Measurements from ENCODE around the gene MS4A5.
"Not testable (repeated sequence)": the region's sequence is repeated elsewhere in the genome, so short reads cannot be mapped to it uniquely, and the experiment has no call there.

The MS4A5 gene

GRCh38 chr11:60429272-60429671, at the start of gene MS4A5:
TSS of gene MS4A5 (plus strand) at chr11:60429572. CDS start at chr11:60429675, 103 bp downstream.
- no peak for DNase-seq (ENCODE audit: low spot score)

- DNase-seq (ENCODE audit: low spot score), result no peak
Measured at GRCh38 chr11:60389279-60389910, 40.0 kb upstream of the MS4A5 start.

GRCh38 chr11:60390419-60390818, 39.0 kb upstream of the MS4A5 start:
- DNase-seq (ENCODE audit: low spot score), result no peak

GRCh38 chr11:60392361-60392760, 37.0 kb upstream of the MS4A5 start:
- no peak for DNase-seq (ENCODE audit: low spot score)

- DNase-seq (ENCODE audit: low spot score), result no peak
Measured at GRCh38 chr11:60393016-60393415, 36.4 kb upstream of the MS4A5 start.

GRCh38 chr11:60394666-60395380, 34.5 kb upstream of the MS4A5 start:
- DNase-seq (ENCODE audit: low spot score), result no peak

GRCh38 chr11:60396382-60396781, 33.0 kb upstream of the MS4A5 start, which contains the start of gene MS4A14:
TSS of gene MS4A14 (plus strand) at chr11:60396459. CDS start at chr11:60396579, 120 bp downstream.
- DNase-seq (ENCODE audit: low spot score), result no peak

- DNase-seq (ENCODE audit: low spot score), result no peak
Measured at GRCh38 chr11:60396799-60397198, 32.6 kb upstream of the MS4A5 start.

GRCh38 chr11:60420015-60420414, 9.4 kb upstream of the MS4A5 start:
- DNase-seq (ENCODE audit: low spot score), result no peak

GRCh38 chr11:60422609-60423008, 6.8 kb upstream of the MS4A5 start:
- DNase-seq (ENCODE audit: low spot score), result no peak

GRCh38 chr11:60428517-60428916, 855 bp upstream of the MS4A5 start:
- DNase-seq (ENCODE audit: low spot score), result no peak

- DNase-seq (ENCODE audit: low spot score), result no peak
Measured at GRCh38 chr11:60431251-60431650, 1.9 kb downstream of the MS4A5 start.

GRCh38 chr11:60433401-60433800, 4.0 kb downstream of the MS4A5 start:
- no peak for DNase-seq (ENCODE audit: low spot score)

GRCh38 chr11:60447070-60447469, 17.7 kb downstream of the MS4A5 start:
- DNase-seq (ENCODE audit: low spot score), result no peak

- DNase-seq (ENCODE audit: low spot score), result no peak
Measured at GRCh38 chr11:60447846-60448245, 18.5 kb downstream of the MS4A5 start.

- not testable (repeated sequence) for DNase-seq (ENCODE audit: low spot score)
Measured at GRCh38 chr11:60451185-60451584, 21.8 kb downstream of the MS4A5 start.

GRCh38 chr11:60454212-60454611, 24.8 kb downstream of the MS4A5 start:
- no peak for DNase-seq (ENCODE audit: low spot score)

- no peak for DNase-seq (ENCODE audit: low spot score)
Measured at GRCh38 chr11:60455531-60456042, 26.2 kb downstream of the MS4A5 start, which contains the start of gene MS4A1. TSS of gene MS4A1 (plus strand) at chr11:60455847. CDS start at chr11:60462375, 6,528 bp downstream.

GRCh38 chr11:60457576-60457975, 28.2 kb downstream of the MS4A5 start:
- no peak for DNase-seq (ENCODE audit: low spot score)

GRCh38 chr11:60459345-60459744, 30.0 kb downstream of the MS4A5 start:
- DNase-seq (ENCODE audit: low spot score), result no peak

GRCh38 chr11:60468829-60469228, 39.5 kb downstream of the MS4A5 start:
- no peak for DNase-seq (ENCODE audit: low spot score)

- no peak for DNase-seq (ENCODE audit: low spot score)
Measured at GRCh38 chr11:60469723-60470122, 40.4 kb downstream of the MS4A5 start.

- no peak for DNase-seq (ENCODE audit: low spot score)
Measured at GRCh38 chr11:60477035-60477445, 47.7 kb downstream of the MS4A5 start.
